SJSA1 (cell line): ENCODE results near the gene TOM1. TPM values are rescaled to one million over a fixed set of nuclear protein-coding genes. Genes with fewer than 3 reads are reported as not detected.

ENCODE experiments used
- DNase-seq, 2 experiments: peaks; one replicate each; pipeline ENCODE4 v3.0.0-alpha.2; 2015 to 2020; ENCODE audit warnings: low spot score in 2 of 2, low read depth in 1 of 2
- H3K27ac ChIP-seq: fragments of 250-450 bp; sonication (Bioruptor Pico); 2 replicates; pipeline ENCODE4 v1.5.1; 2020; ENCODE audit warnings: mild to moderate bottlenecking, moderate library complexity
- H3K27me3 ChIP-seq: fragments of 250-450 bp; sonication (Bioruptor Pico); replicated peaks from 2 replicates; pipeline ENCODE4 v1.5.1; 2020; ENCODE audit warnings: mild to moderate bottlenecking, moderate library complexity
- H3K36me3 ChIP-seq: fragments of 250-450 bp; sonication (Bioruptor Pico); 2 replicates; pipeline ENCODE4 v1.5.1; 2020; ENCODE audit warnings: mild to moderate bottlenecking
- H3K4me1 ChIP-seq: fragments of 250-450 bp; sonication (Bioruptor Pico); replicated peaks from 2 replicates; pipeline ENCODE4 v1.6.1; 2021; ENCODE audit warnings: mild to moderate bottlenecking
- H3K4me3 ChIP-seq: fragments of 250-450 bp; sonication (Bioruptor Pico); 2 replicates; pipeline ENCODE4 v1.5.1; 2020; ENCODE audit warnings: mild to moderate bottlenecking
- H3K9me3 ChIP-seq: fragments of 250-450 bp; sonication (Bioruptor Pico); replicated peaks from 2 replicates; pipeline ENCODE4 v1.5.1; 2020; ENCODE audit warnings: mild to moderate bottlenecking
- total RNA-seq: library from RNA; depleted of rRNA; stranded (reverse); fragments of >200 nt; shearing (Covaris generic); gene quantifications from 2 replicates; pipeline ENCODE4 v1.2.3, GENCODE V29; 2014

The TOM1 gene
- total RNA-seq, 1 experiment from 2014 or later = 16.9 TPM

DNA sequence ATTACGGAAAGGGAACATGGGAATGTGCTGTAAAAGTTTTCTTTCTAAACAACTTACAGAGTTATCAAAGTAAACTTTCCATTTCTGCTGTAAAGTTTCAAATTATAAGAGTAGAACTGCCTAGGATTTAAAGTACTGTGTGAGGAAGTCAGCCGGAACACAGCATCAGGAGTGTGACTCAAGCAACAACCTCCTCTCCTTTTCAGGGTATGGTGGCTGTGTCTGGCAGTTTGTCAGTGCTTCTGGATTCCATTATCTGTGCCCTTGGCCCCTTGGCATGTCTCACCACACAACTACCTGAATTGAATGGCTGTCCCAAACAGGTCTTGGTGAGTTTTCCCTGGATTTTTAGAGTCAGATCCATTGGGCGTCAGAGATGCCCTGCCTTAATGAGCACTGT, 6.9 kb upstream of the TOM1 start:
- no peaks in the 10 kb centered on the region for H3K4me1 ChIP-seq
- H3K27me3 ChIP-seq = no peaks in the 10 kb centered on the region
- H3K4me3 ChIP-seq = no peak overlapping the region
- peaks cover 83% of the 10 kb centered on the region for H3K36me3 ChIP-seq
- H3K27ac ChIP-seq = no peak overlapping the region
- no peak for DNase-seq
- no peaks in the 10 kb centered on the region for H3K9me3 ChIP-seq

DNA sequence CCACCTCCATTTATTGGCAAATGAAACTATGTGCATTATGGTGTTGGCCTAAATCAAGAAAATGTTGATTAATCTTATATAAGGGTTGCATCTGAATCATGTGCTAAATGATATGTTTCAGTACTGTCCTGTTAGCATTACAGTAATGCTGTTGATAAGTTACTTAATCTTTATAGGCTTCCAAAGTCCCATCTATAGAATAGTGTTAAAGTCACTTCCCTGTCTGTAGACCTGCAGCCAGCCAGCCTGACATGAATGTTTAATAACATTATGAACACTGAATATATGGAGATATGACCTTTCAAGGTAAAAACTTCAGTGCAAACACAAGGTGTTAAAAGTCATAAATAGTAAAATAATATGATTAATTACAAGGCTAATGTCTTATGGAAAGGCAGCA, 3.6 kb upstream of the TOM1 start:
- Histone ChIP-seq H3K27me3 (no peaks in the 10 kb centered on the region), H3K27ac (no peak overlapping the region), H3K36me3 (peaks cover 51% of the 10 kb centered on the region), H3K4me3 (no peak overlapping the region), H3K4me1 (peaks cover 4% of the 10 kb centered on the region; the same call in 1 of the 2 replicates), H3K9me3 (no peaks in the 10 kb centered on the region)
- DNase-seq = no peak

DNA sequence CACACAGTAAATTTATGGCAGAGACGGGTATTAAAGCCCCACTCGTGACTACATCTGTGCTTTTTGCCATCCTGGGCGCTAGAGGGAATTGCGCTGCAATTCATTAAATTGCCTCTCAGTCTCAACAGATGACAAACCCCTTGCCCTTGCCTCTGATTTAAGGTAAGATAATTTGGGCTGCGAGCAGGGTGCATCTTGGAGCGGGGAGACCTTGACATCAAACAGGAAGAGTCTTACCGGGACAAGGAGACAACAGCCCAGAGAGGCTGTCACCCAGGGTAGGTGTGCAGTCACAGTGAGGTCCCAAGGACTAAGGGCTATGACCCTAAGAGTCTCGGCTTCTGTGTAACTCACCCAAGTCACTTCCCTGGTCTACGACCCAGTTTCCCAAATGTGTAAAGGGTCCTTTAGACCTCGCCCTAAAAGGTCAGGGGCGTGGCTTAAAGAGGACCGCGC, 449 bp upstream of the TOM1 start:
- H3K4me1 ChIP-seq = peaks cover 4% of the 10 kb centered on the region; the same call in 1 of the 2 replicates
- no peak for DNase-seq
- no peaks in the 10 kb centered on the region for H3K9me3 ChIP-seq
- H3K27ac ChIP-seq = peak overlapping the region; percentile 58
- H3K36me3 ChIP-seq = peaks cover 19% of the 10 kb centered on the region
- peak overlapping the region; percentile 66 for H3K4me3 ChIP-seq
- no peaks in the 10 kb centered on the region for H3K27me3 ChIP-seq

DNA sequence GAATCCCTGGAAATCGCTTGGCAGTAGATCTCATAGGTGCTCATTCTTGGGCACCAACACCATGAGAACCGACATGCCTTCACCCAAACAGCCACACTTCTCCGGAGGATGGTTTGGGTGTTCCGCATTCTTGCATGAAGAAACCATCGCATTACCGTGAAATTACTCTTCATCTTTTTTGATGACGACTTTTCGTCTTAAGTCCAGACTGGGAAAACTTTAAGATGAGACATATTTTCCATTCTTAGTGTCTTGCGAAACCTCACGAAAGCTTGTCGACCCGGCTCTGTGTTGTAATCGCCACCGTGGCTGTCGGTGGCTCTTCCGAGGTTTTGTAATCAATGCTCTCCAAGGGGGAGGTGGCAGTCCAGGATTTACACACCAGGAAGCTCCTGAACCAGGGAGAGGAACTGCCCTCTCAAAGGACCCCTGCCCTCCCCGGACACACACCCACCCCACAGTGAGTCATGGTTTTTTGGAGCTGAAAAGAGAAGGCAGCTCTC, 1.7 kb downstream of the TOM1 start:
- no peak for DNase-seq
- Histone ChIP-seq H3K4me1 (peaks cover 7% of the 10 kb centered on the region), H3K9me3 (no peaks in the 10 kb centered on the region), H3K27me3 (no peaks in the 10 kb centered on the region), H3K27ac (no peak overlapping the region), H3K36me3 (peaks cover 2% of the 10 kb centered on the region; the same call in 1 of the 2 replicates), H3K4me3 (no peak overlapping the region)

DNA sequence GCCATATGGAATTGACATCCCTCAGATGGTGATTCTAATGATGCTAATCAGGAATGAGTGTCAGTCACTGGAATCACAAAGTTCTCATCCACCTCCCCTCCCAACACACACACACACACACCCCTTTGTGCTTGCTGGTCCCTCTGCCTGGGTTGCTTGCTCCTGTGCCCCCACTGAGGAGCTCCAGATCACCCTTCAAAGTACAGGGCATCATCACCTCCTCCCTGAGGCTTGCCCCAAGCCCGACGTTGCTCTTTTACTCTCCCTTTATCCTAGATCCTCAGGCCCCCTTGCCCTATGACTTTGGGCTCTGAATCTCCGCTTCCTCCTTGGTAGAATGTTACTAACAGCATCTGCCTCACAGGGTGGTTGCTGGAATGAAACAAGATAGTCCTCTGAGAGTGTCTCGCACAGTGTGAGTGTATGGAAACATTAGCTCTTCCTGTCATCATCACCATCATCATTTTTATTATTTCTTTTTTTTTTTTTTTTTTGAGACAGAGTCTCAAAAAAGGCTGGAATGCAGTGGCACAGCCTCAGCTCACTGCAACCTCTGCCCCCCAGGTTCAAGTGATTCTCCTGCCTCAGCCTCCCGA, 3.4 kb downstream of the TOM1 start:
- no peak overlapping the region for H3K27ac ChIP-seq
- DNase-seq = no peak
- H3K27me3 ChIP-seq = no peaks in the 10 kb centered on the region
- peaks cover 12% of the 10 kb centered on the region for H3K4me1 ChIP-seq
- H3K9me3 ChIP-seq = no peaks in the 10 kb centered on the region
- H3K4me3 ChIP-seq = no peak overlapping the region
- no peaks in the 10 kb centered on the region; the same call in 1 of the 2 replicates for H3K36me3 ChIP-seq

DNA sequence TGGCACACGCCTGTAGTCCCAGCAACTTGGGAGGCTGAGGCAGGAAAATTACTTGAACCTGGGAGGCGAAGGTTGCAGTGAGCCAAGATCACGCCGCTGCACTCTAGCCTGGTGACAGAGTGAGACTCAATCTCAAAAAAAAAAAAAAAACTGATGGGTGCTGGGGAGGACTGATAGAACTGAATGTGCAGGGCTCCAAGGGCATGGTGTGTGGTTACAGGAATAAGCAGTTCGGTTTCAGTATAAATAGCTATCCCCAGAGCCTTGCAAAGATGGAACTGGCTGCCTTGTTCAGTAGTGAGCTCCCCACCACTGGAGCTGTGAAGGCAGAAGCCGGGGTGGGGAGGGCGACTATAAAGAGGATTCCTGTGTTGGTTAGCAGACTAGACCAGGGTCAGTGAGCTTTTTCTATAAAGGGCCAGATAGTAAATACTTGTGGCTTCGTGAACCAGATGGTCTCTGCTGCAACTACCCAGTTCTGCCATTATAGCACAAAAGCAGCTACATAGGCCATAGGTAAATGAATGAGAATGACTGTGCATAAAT, 5.9 kb downstream of the TOM1 start:
- Histone ChIP-seq H3K4me1 (peaks cover 9% of the 10 kb centered on the region), H3K27ac (no peak overlapping the region)

DNA sequence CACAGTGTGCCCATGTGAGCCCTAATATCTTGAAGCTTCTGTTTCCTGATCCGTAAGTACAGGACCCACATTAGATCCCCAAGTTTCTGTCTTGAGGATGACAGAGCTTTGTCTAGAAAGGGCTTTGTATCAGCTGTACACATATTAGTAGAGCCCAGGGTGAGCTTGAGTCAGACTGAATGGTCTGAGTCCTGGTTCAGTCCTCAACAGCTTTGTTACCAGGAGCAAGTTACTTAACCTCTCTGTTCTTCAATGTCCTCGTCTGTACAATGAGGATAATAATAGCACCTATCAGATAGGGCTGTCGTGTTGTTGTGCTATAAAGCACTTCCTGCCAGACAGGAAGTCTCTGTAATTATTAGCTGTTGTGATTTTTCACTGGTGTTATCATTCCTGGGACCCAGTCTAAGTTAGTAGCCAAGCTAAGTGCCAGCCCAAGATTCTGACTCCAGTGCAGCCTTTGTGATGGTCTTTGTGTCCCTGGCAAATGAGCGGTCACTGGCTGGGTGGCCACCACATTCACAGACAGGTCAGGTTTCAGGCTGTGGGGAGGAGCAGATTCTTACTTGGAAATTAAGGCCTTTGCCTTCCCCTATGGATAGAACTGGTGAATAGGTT, 6.8 kb downstream of the TOM1 start:
- Histone ChIP-seq H3K36me3 (no peaks in the 10 kb centered on the region), H3K27me3 (no peaks in the 10 kb centered on the region), H3K27ac (0 out of 2 replicates have a peak overlapping the region, but pooled peaks have one; percentile 23), H3K4me3 (no peak overlapping the region), H3K9me3 (no peaks in the 10 kb centered on the region), H3K4me1 (peaks cover 9% of the 10 kb centered on the region)
- peak in 1 of 2 experiments; percentile 26 for DNase-seq

More for the DNA sequence above, 5.9 kb downstream of the TOM1 start:
- Histone ChIP-seq H3K4me3 (no peak overlapping the region), H3K36me3 (no peaks in the 10 kb centered on the region), H3K9me3 (no peaks in the 10 kb centered on the region), H3K27me3 (no peaks in the 10 kb centered on the region)
- DNase-seq = no peak

DNA sequence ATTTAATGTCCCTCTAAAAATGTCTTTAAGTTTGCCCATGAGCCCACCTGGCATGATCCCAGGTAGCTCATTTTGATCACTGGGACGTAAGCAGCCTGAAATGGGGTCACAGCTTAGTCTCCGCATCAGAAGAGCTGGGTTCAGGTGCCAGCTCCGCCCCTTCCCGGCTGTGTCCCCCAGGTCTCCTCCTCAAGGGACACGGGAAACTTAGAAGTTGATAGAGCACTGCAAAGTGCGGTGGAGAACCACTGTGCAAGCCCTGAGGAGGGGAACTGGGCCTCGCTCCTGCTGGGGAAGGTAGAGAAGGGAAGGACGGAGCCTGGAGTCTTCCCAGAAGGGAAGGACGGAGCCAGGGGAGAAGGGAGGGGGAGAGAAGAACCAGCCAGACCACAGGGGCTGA, 7.7 kb downstream of the TOM1 start:
- no peaks in the 10 kb centered on the region for H3K36me3 ChIP-seq
- H3K9me3 ChIP-seq = no peaks in the 10 kb centered on the region
- H3K27ac ChIP-seq = no peak overlapping the region
- H3K4me1 ChIP-seq = peaks cover 9% of the 10 kb centered on the region
- H3K27me3 ChIP-seq = no peaks in the 10 kb centered on the region
- no peak overlapping the region for H3K4me3 ChIP-seq
- no peak for DNase-seq

DNA sequence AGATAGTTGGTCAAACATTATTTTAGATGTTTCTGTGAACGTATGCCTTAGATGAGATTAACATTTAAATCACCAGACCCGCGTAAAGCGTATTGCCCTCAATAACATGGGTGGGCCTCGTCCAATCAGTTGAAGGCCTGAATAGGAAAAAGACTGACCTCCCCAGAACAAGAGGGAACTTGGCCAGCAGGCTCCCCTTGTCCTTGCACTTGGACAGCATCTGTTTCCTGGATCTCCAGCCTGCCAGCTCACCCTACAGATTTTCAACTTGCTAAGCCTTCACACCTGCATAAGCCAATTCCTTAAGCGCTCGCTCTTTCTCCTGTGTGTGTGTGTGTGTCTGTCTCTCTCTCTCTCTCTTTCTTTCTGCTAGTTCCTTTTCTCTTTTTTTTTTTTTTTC, 8.2 kb downstream of the TOM1 start:
- no peaks in the 10 kb centered on the region for H3K9me3 ChIP-seq
- DNase-seq = no peak
- H3K27ac ChIP-seq = no peak overlapping the region
- no peak overlapping the region for H3K4me3 ChIP-seq
- peaks cover 12% of the 10 kb centered on the region for H3K4me1 ChIP-seq
- H3K27me3 ChIP-seq = no peaks in the 10 kb centered on the region
- H3K36me3 ChIP-seq = no peaks in the 10 kb centered on the region

DNA sequence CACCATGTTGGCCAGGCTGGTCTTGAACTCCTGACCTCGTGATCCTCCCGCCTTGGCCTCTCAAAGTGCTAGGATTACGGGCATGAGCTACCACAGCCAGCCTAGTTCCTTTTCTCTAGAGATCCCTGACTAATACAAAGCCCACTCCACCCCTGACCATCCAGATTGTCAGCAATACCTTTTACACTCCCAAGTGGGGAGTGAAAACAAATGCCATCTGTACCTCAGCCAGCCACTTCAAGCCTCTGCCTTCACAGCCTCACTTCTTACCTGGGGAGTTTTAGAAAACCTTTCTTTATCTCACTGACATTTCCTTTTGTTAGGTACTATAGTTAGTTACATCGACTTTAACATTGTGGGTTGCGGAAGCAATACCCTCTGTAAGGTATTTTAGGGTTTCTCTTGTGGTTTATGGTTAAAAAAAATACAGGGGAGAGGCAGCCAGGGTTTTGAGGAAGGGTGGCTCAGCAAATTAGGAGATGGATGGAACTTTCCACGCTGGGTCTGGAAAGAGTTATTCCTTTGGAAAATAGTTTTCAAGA, 8.9 kb downstream of the TOM1 start:
- H3K27ac ChIP-seq = no peak overlapping the region
- DNase-seq = no peak
- H3K4me1 ChIP-seq = peaks cover 19% of the 10 kb centered on the region
- H3K9me3 ChIP-seq = no peaks in the 10 kb centered on the region
- H3K4me3 ChIP-seq = no peak overlapping the region
- no peaks in the 10 kb centered on the region for H3K36me3 ChIP-seq
- H3K27me3 ChIP-seq = no peaks in the 10 kb centered on the region

DNA sequence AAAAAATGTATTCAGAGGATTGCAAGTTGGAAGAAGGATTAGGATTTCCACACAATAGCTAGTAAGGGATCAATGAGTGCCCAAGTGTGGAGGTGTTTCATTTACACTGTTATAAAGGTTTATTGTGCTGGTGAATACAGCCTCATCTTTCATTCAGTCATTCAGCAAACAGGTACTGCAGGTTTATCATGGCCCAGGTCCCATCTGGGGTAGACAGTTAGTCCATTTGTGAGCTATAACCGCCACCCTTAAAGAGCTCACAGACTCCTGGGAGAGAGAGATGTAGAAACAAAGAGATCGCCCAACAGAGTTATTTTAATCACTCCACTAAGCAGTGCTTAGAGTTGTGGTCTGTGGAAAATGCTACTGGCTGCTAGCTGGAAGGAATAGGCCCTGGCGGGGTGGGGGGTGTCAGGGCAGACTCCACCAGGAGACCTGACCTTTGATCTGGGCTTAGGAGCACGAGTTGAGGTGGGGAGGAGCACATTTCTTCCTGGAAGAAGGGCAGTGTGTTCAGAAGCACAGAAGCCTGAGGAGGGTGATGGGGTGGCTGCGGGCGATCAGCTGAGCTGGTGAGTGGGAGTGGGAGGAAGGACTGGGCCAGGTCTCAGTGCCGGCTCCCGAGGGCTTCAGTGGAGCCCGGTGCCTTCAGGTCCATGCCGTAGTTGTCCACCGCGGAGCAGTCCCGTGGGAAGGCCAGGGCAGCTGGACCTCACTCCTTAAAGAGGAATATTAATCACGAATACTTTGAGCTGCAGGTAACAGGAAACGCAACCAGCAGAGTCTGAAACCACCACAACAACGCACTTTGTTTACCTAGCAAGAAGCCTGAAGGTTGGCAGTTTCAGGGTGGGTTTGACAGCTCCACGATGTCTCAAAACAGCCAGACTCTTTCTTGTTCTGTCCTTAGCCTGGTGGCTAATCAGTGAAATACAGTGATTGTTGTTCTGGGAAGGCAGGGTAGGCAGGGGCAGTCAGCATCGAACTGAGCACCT, 11.2 kb downstream of the TOM1 start:
- no peak for DNase-seq
- H3K9me3 ChIP-seq = no peaks in the 10 kb centered on the region
- peaks cover 28% of the 10 kb centered on the region for H3K4me1 ChIP-seq
- no peak overlapping the region for H3K4me3 ChIP-seq
- H3K36me3 ChIP-seq = no peaks in the 10 kb centered on the region
- no peaks in the 10 kb centered on the region for H3K27me3 ChIP-seq
- no peak overlapping the region for H3K27ac ChIP-seq

DNA sequence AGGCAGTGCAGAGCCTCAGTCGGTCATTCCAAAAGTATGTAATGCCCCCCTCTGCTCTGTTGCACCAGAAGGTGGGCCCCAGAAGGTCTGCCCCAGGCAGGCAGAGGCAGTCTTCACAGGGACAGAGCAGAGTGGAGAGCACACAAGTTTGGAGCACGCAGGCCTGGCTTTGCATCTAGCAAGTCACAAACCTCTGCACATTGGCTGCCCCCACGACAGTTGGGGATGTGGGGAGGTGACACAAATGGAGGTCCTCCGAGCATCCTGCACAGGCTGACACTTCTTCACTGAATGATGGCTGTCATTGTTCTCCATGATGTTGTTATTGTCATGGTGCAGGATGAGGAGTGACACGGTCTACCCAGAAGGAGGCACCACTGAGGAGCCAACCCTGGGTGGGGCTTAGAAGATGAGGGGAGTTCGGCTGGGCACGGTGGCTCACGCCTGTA, 11.9 kb downstream of the TOM1 start:
- DNase-seq = no peak
- no peak overlapping the region for H3K27ac ChIP-seq
- H3K4me3 ChIP-seq = no peak overlapping the region
- no peaks in the 10 kb centered on the region for H3K36me3 ChIP-seq
- H3K9me3 ChIP-seq = no peaks in the 10 kb centered on the region
- peaks cover 22% of the 10 kb centered on the region for H3K4me1 ChIP-seq
- no peaks in the 10 kb centered on the region for H3K27me3 ChIP-seq
